H1 (cell line): ENCODE measurements around the gene COL27A1.

Source experiments
- ATF2 ChIP-seq: IDR thresholded peaks from 2 replicates; pipeline ENCODE4 v1.6.1; 2012; ENCODE audit warnings: low read length, inconsistent platforms
- BACH1 ChIP-seq: IDR thresholded peaks from 2 replicates; pipeline ENCODE4 v1.6.1; 2012; ENCODE audit warnings: low read length, improper control_type of control experiment
- CREB1 ChIP-seq: IDR thresholded peaks from 2 replicates; pipeline ENCODE4 v1.6.1; 2012; ENCODE audit warnings: inconsistent platforms
- GABPA ChIP-seq: IDR thresholded peaks from 2 replicates; pipeline ENCODE4 v1.6.1; 2011; ENCODE audit warnings: mild to moderate bottlenecking, low read length, moderate library complexity, borderline replicate concordance; ENCODE audit not compliant: insufficient read depth
- NRF1 ChIP-seq: IDR thresholded peaks from 2 replicates; pipeline ENCODE4 v1.6.1; 2011; ENCODE audit warnings: mild to moderate bottlenecking, low read depth, low read length, improper control_type of control experiment
- POLR2A ChIP-seq, 2 experiments: IDR thresholded peaks; 1 replicate in 1 of 2; 2 replicates in 1 of 2; pipeline ENCODE4 v1.6.1; 2011; ENCODE audit warnings: low read depth in 2 of 2, low read length in 2 of 2, mild to moderate bottlenecking in 2 of 2; ENCODE audit errors: control extremely low read depth in 1 of 2
- USF2 ChIP-seq: IDR thresholded peaks from 2 replicates; pipeline ENCODE4 v1.6.1; 2011; ENCODE audit warnings: low read length, improper control_type of control experiment
- TF ChIP-seq, protein P1 (sequence below), 3 experiments: IDR thresholded peaks; 1 replicate in 2 of 3; 2 replicates in 1 of 3; pipeline versions ENCODE4 v1.5.1 to v1.6.1; 2011; ENCODE audit warnings: low read length in 3 of 3, mild to moderate bottlenecking in 3 of 3, inconsistent platforms in 2 of 3, low read depth in 1 of 3, moderate library complexity in 1 of 3; ENCODE audit not compliant: insufficient read depth in 1 of 3; ENCODE audit errors: control extremely low read depth in 1 of 3

- TF ChIP-seq USF2 (no peak), ATF2 (no peak), CREB1 (no peak), NRF1 (no peak), GABPA (no peak), BACH1 (no peak), POLR2A (IDR thresholded peaks at IDR 0.05; ENCODE audit: control extremely low read depth in 1 of 2, low read depth in 2 of 2, low read length in 2 of 2) (no peak)
- TF ChIP-seq, protein P1, sequence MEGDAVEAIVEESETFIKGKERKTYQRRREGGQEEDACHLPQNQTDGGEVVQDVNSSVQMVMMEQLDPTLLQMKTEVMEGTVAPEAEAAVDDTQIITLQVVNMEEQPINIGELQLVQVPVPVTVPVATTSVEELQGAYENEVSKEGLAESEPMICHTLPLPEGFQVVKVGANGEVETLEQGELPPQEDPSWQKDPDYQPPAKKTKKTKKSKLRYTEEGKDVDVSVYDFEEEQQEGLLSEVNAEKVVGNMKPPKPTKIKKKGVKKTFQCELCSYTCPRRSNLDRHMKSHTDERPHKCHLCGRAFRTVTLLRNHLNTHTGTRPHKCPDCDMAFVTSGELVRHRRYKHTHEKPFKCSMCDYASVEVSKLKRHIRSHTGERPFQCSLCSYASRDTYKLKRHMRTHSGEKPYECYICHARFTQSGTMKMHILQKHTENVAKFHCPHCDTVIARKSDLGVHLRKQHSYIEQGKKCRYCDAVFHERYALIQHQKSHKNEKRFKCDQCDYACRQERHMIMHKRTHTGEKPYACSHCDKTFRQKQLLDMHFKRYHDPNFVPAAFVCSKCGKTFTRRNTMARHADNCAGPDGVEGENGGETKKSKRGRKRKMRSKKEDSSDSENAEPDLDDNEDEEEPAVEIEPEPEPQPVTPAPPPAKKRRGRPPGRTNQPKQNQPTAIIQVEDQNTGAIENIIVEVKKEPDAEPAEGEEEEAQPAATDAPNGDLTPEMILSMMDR (IDR thresholded peaks at IDR 0.05; ENCODE audit: control extremely low read depth in 1 of 3, insufficient read depth in 1 of 3, low read depth in 1 of 3, low read length in 3 of 3), result no peak
Observed at GRCh38 chr9:114259798-114260523, 104.6 kb downstream of the COL27A1 start.
